Right atrium auricular region (tissue), 2 donors: ENCODE measurements around the gene TPM4. TPM values are rescaled to one million over a fixed set of nuclear protein-coding genes. Genes with fewer than 3 reads are reported as not detected.

Source experiments
- DNase-seq: peaks from one replicate; pipeline ENCODE4 v3.0.0-alpha.2; 2019; ENCODE audit warnings: low spot score
- H3K27ac ChIP-seq, 2 donors: fragments of 200-600 bp; sonication (generic); 1 replicate in 1 of 2; 2 replicates in 1 of 2; pipeline ENCODE4 v1.5.1; 2016 to 2019
- H3K27me3 ChIP-seq, 2 donors: fragments of 200-600 bp; sonication (generic); one replicate each; pipeline versions ENCODE4 v1.5.1 to v1.6.0; 2017 to 2019
- H3K36me3 ChIP-seq: fragments of 200-600 bp; sonication (generic); one replicate; pipeline ENCODE4 v1.5.1; 2016
- H3K4me1 ChIP-seq, 2 donors: fragments of 200-600 bp; sonication (generic); one replicate each; pipeline versions ENCODE4 v1.5.1 to v1.6.0; 2017 to 2019
- H3K4me3 ChIP-seq, 2 donors: fragments of 200-600 bp; sonication (generic); 1 replicate in 1 of 2; 2 replicates in 1 of 2; pipeline ENCODE4 v1.5.1; 2017 to 2019; ENCODE audit warnings: mild to moderate bottlenecking in 1 of 2, moderate library complexity in 1 of 2
- H3K9me3 ChIP-seq, 2 donors: fragments of 200-600 bp; sonication (generic); one replicate each; pipeline ENCODE4 v1.5.1; 2019
- CTCF ChIP-seq, 2 donors: fragments of 200-600 bp; sonication (generic); IDR thresholded peaks; one replicate each; pipeline ENCODE4 v1.5.1; 2019; ENCODE audit warnings: antibody characterized with exemption in 2 of 2
- total RNA-seq, 2 donors: library from RNA; depleted of rRNA; stranded (reverse); fragments of >200 nt; gene quantifications; one replicate each; pipeline ENCODE4 v1.1.0, GENCODE V29; 2016

Gene TPM4
- total RNA-seq, 2 donors from 2014 or later: 163 to 194 TPM

- no peaks in the 10 kb centered on the region for H3K4me1 ChIP-seq
- no peak overlapping the region for H3K27ac ChIP-seq
- peaks cover 31% of the 10 kb centered on the region for H3K36me3 ChIP-seq
- no peak for TF ChIP-seq CTCF (IDR thresholded peaks at IDR 0.05)
- no peaks in the 10 kb centered on the region for H3K9me3 ChIP-seq
- DNase-seq: no peak
- H3K27me3 ChIP-seq: no peaks in the 10 kb centered on the region
- H3K4me3 ChIP-seq: no peak overlapping the region
Measured at GRCh38 chr19:16134510-16134909, 58.2 kb downstream of the TPM4 start.

- no peak for TF ChIP-seq CTCF (IDR thresholded peaks at IDR 0.05)
- H3K27me3 ChIP-seq: no peaks in the 10 kb centered on the region
Measured at GRCh38 chr19:16135430-16136127, 59.3 kb downstream of the TPM4 start.

GRCh38 chr19:16136185-16136999 is 60.1 kb downstream of the TPM4 start:
- no peak for DNase-seq
- Histone ChIP-seq H3K9me3 (no peaks in the 10 kb centered on the region), H3K36me3 (peaks cover 21% of the 10 kb centered on the region), H3K27me3 (no peaks in the 10 kb centered on the region), H3K4me3 (no peak overlapping the region), H3K4me1 (no peaks in the 10 kb centered on the region), H3K27ac (no peak overlapping the region)
- TF ChIP-seq CTCF (IDR thresholded peaks at IDR 0.05): no peak

More at GRCh38 chr19:16135430-16136127, 59.3 kb downstream of the TPM4 start:
- no peak for DNase-seq
- no peaks in the 10 kb centered on the region for H3K4me1 ChIP-seq
- no peaks in the 10 kb centered on the region for H3K9me3 ChIP-seq
- H3K27ac ChIP-seq: no peak overlapping the region
- H3K36me3 ChIP-seq: peaks cover 21% of the 10 kb centered on the region
- no peak overlapping the region for H3K4me3 ChIP-seq

- Histone ChIP-seq H3K4me1 (no peaks in the 10 kb centered on the region), H3K9me3 (no peaks in the 10 kb centered on the region), H3K4me3 (no peak overlapping the region), H3K36me3 (no peaks in the 10 kb centered on the region), H3K27me3 (no peaks in the 10 kb centered on the region), H3K27ac (no peak overlapping the region)
- no peak for DNase-seq
- no peak for TF ChIP-seq CTCF (IDR thresholded peaks at IDR 0.05)
Measured at GRCh38 chr19:16139752-16140151, 63.5 kb downstream of the TPM4 start.

- no peak for DNase-seq
- Histone ChIP-seq H3K36me3 (no peaks in the 10 kb centered on the region), H3K4me1 (no peaks in the 10 kb centered on the region), H3K4me3 (no peak overlapping the region), H3K27me3 (no peaks in the 10 kb centered on the region), H3K27ac (no peak overlapping the region), H3K9me3 (no peaks in the 10 kb centered on the region)
- TF ChIP-seq CTCF (IDR thresholded peaks at IDR 0.05): no peak
Measured at GRCh38 chr19:16141043-16141442, 64.7 kb downstream of the TPM4 start.
